ENCODE data around the gene ELOA. TPM values are rescaled to one million over a fixed set of nuclear protein-coding genes. Genes with fewer than 3 reads are reported as not detected.

Gene ELOA
- total and polyA plus RNA-seq, 2 of the 13 experiments (the other 11 are each of a cell fraction or from before 2014, with no cell fraction given) = 14.2 to 28.5 TPM

GRCh38 chr1:23774174-23774880, 31.1 kb downstream of the ELOA start (continued):
- TF ChIP-seq HNF1A (IDR thresholded peaks at IDR 0.05; ENCODE audit: low read depth) (peak; percentile 88), HNF1A (CRISPR knock-in tag; IDR thresholded peaks at IDR 0.05; ENCODE audit: borderline replicate concordance) (peak; percentile 54; the same call in 1 of the 2 replicates), ZNF124 (CRISPR knock-in tag; IDR thresholded peaks at IDR 0.05) (peak; percentile 94), DNMT3B (CRISPR knock-in tag; conservative IDR thresholded peaks at IDR 0.05) (0 out of 2 replicates have a peak, but pooled peaks have one; percentile 32), NCOA1 (CRISPR knock-in tag; IDR thresholded peaks at IDR 0.05) (no peak), CEBPG (CRISPR knock-in tag; IDR thresholded peaks at IDR 0.05) (peak; percentile 46; the same call in 1 of the 2 replicates)

DNA sequence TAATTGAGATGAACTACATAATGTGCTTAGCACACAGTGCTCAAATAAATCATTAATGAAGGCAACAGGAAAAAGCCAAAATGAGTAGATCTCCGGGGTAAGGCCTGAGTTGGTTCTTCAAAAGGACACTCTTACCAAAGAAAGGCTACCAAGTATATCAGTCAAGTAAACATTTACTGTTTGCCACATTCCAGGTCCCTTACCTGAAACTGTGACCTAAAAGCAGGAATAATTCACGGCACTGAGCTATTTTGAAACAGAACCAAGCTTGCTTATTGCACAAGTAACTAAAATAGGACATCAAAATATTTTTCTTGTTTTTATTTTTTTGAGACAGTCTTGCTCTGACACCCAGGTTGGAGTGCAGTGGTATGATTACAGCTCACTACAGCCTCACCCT, 32.9 kb downstream of the ELOA start:
- intact Hi-C loops (cut with micrococcal nuclease; ENCODE audit: unreplicated experiment) (loop anchor here (10.0 kb wide), 1 partner anchor 89 kb away; the partner anchor contains the start of gene FUCA1), in situ Hi-C loops (cut with HindIII; ENCODE audit: extremely low pct_ligation_motif_present, low pct_unique_long_range_greater_than_20kb) (no loop called here)
- H3K9me3 ChIP-seq (ENCODE audit: low read length) = no peaks in the 10 kb centered on the region
- ChIA-PET CTCF (ENCODE audit: low intra/inter-chr PET ratio, low total read pairs) (no interaction called here), POLR2A (interaction anchor here (1.8 to 7.9 kb wide), 4 partner anchors 14 to 48 kb away, joined by 4 to 154 read pairs (median 66); partner anchors contain the start of genes ELOA, GALE, HMGCL and LYPLA2)
- peaks cover 0 to 4% of the 10 kb centered on the region in 2 experiments; a peak in 1 of 5 replicates for H3K36me3 ChIP-seq (replicated peaks in 1 of 2; ENCODE audit: control insufficient read depth in 1 of 2, insufficient read depth in 2 of 2, low read length in 2 of 2)
- no peak overlapping the region for H2AFZ ChIP-seq (ENCODE audit: low read length)
- FAIRE-seq (peak; percentile 23), DNase-seq (ENCODE audit: low spot score) (no peak), ATAC-seq (no peak)
- H3K27ac ChIP-seq (ENCODE audit: extremely low read length, insufficient read depth, low read length) = no peak overlapping the region
- H3K4me3 ChIP-seq (replicated peaks in 1 of 3; ENCODE audit: insufficient read depth in 1 of 3, low read depth in 2 of 3, low read length in 3 of 3) = no peak overlapping the region
- no peaks in the 10 kb centered on the region; a peak in 1 of 5 replicates for H3K27me3 ChIP-seq (ENCODE audit: control insufficient read depth in 1 of 2, insufficient read depth in 2 of 2, low read length in 2 of 2)
- peaks cover 68% of the 10 kb centered on the region for H3K4me1 ChIP-seq (ENCODE audit: insufficient read depth, low read length)
- H3K79me2 ChIP-seq (ENCODE audit: insufficient read depth, low read length) = peaks cover 44% of the 10 kb centered on the region
- BruUV-seq (replicated peaks) = no TSS peak
- H4K20me1 ChIP-seq (ENCODE audit: insufficient read depth, low read length) = no peaks in the 10 kb centered on the region; the same call in none of the 2 replicates
- peak overlapping the region; percentile 87; the same call in 1 of the 2 replicates for H3K9ac ChIP-seq (ENCODE audit: insufficient read depth, low read depth, low read length)
- H3K4me2 ChIP-seq (ENCODE audit: low read depth, low read length) = peak overlapping the region; percentile 89
- WGBS (ENCODE audit: low lambda C conversion rate) = 28% methylated on average over 2 of the region's 2 CpGs
- TF ChIP-seq IKZF1 (IDR thresholded peaks at IDR 0.05) (no peak), ZNF567 (CRISPR knock-in tag; IDR thresholded peaks at IDR 0.05; ENCODE audit: borderline replicate concordance) (no peak), GATAD2A (CRISPR knock-in tag; IDR thresholded peaks at IDR 0.05) (0 out of 2 replicates have a peak, but pooled peaks have one; percentile 15), ARNTL (CRISPR knock-in tag; IDR thresholded peaks at IDR 0.05) (no peak), SAFB2 (CRISPR knock-in tag; IDR thresholded peaks at IDR 0.05; ENCODE audit: borderline replicate concordance, low read depth) (no peak), RNF219 (CRISPR knock-in tag; IDR thresholded peaks at IDR 0.05) (no peak)
- TF ChIP-seq, protein P1, sequence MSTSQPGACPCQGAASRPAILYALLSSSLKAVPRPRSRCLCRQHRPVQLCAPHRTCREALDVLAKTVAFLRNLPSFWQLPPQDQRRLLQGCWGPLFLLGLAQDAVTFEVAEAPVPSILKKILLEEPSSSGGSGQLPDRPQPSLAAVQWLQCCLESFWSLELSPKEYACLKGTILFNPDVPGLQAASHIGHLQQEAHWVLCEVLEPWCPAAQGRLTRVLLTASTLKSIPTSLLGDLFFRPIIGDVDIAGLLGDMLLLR (CRISPR knock-in tag; IDR thresholded peaks at IDR 0.05) = no peak
